22Rv1 (cell line): ENCODE data around the gene NBEAL2.

Source experiments
- ZFX ChIP-seq: fragments of 450-650 bp; IDR thresholded peaks from 2 replicates; pipeline ENCODE4 v1.6.1; 2017; ENCODE audit warnings: antibody characterized with exemption, borderline replicate concordance
- TF ChIP-seq, protein P1 (sequence below): fragments of 450-650 bp; IDR thresholded peaks from 2 replicates; pipeline ENCODE4 v1.5.1; 2017; ENCODE audit warnings: mild to moderate bottlenecking

DNA sequence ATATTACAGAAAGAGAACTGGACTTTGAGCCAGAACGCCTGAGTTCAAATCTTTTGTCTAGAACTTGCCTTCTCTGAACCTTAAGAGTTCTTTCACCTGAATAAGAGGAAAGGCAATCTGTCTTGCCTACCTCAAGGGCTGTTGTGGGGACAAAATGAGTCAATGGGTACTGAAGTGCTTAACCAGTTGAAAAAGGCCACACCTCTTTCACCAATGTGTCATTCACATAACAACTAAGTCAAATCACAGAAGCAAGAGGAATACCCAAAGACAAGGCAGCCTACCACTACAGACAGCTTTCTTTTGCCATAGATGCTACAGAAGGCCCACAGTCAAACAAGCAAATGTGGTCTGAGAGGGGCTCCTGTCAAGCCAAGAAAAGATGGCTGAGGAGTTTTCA is 39.7 kb downstream of the NBEAL2 start:
- TF ChIP-seq, protein P1, sequence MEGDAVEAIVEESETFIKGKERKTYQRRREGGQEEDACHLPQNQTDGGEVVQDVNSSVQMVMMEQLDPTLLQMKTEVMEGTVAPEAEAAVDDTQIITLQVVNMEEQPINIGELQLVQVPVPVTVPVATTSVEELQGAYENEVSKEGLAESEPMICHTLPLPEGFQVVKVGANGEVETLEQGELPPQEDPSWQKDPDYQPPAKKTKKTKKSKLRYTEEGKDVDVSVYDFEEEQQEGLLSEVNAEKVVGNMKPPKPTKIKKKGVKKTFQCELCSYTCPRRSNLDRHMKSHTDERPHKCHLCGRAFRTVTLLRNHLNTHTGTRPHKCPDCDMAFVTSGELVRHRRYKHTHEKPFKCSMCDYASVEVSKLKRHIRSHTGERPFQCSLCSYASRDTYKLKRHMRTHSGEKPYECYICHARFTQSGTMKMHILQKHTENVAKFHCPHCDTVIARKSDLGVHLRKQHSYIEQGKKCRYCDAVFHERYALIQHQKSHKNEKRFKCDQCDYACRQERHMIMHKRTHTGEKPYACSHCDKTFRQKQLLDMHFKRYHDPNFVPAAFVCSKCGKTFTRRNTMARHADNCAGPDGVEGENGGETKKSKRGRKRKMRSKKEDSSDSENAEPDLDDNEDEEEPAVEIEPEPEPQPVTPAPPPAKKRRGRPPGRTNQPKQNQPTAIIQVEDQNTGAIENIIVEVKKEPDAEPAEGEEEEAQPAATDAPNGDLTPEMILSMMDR = no peak
- TF ChIP-seq ZFX = no peak
